ENCODE results near the gene FOXC2. TPM values are rescaled to one million over a fixed set of nuclear protein-coding genes. Genes with fewer than 3 reads are reported as not detected.

Gene FOXC2
- total RNA-seq, 1 experiment from 2014 or later: 14.9 TPM

- POLR2A ChIA-PET: no interaction called here
- in situ Hi-C loops (cut with HindIII; ENCODE audit: low pct_unique_long_range_greater_than_20kb, low sequenced_read_pairs): no loop called here
- TF ChIP-seq CTCF (IDR thresholded peaks at IDR 0.05) (no peak), POLR2AphosphoS5 (IDR thresholded peaks at IDR 0.05; ENCODE audit: low read depth, low read length) (no peak), SIN3A (IDR thresholded peaks at IDR 0.05; ENCODE audit: borderline replicate concordance, insufficient read depth, low read depth, low read length) (no peak), REST (IDR thresholded peaks at IDR 0.05; ENCODE audit: insufficient read depth in 1 of 2, low read depth in 2 of 2, low read length in 1 of 2) (no peak), TCF7L2 (IDR thresholded peaks at IDR 0.05; ENCODE audit: low read depth, low read length) (no peak)
- no peaks in the 10 kb centered on the region for H3K27me3 ChIP-seq (ENCODE audit: control insufficient read depth, insufficient read depth, low read length)
- H3K4me3 ChIP-seq (ENCODE audit: low read depth in 2 of 2, low read length in 2 of 2): no peak overlapping the region
- no peak for ATAC-seq
- no peak overlapping the region for H3K27ac ChIP-seq (ENCODE audit: low read length)
- intact Hi-C loops (cut with micrococcal nuclease; ENCODE audit: unreplicated experiment): no loop called here
- no peak for DNase-seq (ENCODE audit: low read depth, low spot score)
- H3K4me1 ChIP-seq (ENCODE audit: control insufficient read depth, insufficient read depth, low read length): peaks cover 6% of the 10 kb centered on the region
- CTCF ChIA-PET: no interaction called here
- no TSS peak for BruUV-seq (replicated peaks)
- peaks cover 5% of the 10 kb centered on the region; the same call in 1 of the 2 replicates for H3K36me3 ChIP-seq (ENCODE audit: control insufficient read depth, insufficient read depth, low read length)
- H3K9me3 ChIP-seq (ENCODE audit: control insufficient read depth, insufficient read depth, low read depth, low read length): no peaks in the 10 kb centered on the region
These were observed 10.1 kb upstream of the FOXC2 start for GRCh38 chr16:86556576-86556975.

GRCh38 chr16:86557587-86557986 lies 9.0 kb upstream of the FOXC2 start:
- Histone ChIP-seq H3K27me3 (ENCODE audit: control insufficient read depth, insufficient read depth, low read length) (no peaks in the 10 kb centered on the region), H3K4me3 (ENCODE audit: low read depth in 2 of 2, low read length in 2 of 2) (no peak overlapping the region), H3K9me3 (ENCODE audit: control insufficient read depth, insufficient read depth, low read depth, low read length) (no peaks in the 10 kb centered on the region), H3K27ac (ENCODE audit: low read length) (no peak overlapping the region), H3K36me3 (ENCODE audit: control insufficient read depth, insufficient read depth, low read length) (peaks cover 5% of the 10 kb centered on the region; the same call in 1 of the 2 replicates), H3K4me1 (ENCODE audit: control insufficient read depth, insufficient read depth, low read length) (peaks cover 6% of the 10 kb centered on the region)
- TF ChIP-seq POLR2AphosphoS5 (IDR thresholded peaks at IDR 0.05; ENCODE audit: low read depth, low read length) (no peak), TCF7L2 (IDR thresholded peaks at IDR 0.05; ENCODE audit: low read depth, low read length) (no peak), CTCF (IDR thresholded peaks at IDR 0.05) (no peak), SIN3A (IDR thresholded peaks at IDR 0.05; ENCODE audit: borderline replicate concordance, insufficient read depth, low read depth, low read length) (no peak), REST (IDR thresholded peaks at IDR 0.05; ENCODE audit: insufficient read depth in 1 of 2, low read depth in 2 of 2, low read length in 1 of 2) (no peak)
- ChIA-PET POLR2A (no interaction called here), CTCF (interaction anchor here (0.7 kb wide), 1 partner anchor 469 kb away, joined by 3 read pairs; no protein-coding TSS in a partner anchor)
- DNase-seq (ENCODE audit: low read depth, low spot score): no peak
- intact Hi-C loops (cut with micrococcal nuclease; ENCODE audit: unreplicated experiment) (no loop called here), in situ Hi-C loops (cut with HindIII; ENCODE audit: low pct_unique_long_range_greater_than_20kb, low sequenced_read_pairs) (no loop called here)
- BruUV-seq (replicated peaks): no TSS peak
- no peak for ATAC-seq

All from Panc1 (cell line).